ENCODE results near the gene TNNT2. TPM values are rescaled to one million over a fixed set of nuclear protein-coding genes. Genes with fewer than 3 reads are reported as not detected.

The TNNT2 gene
- total RNA-seq, 1 donor from 2014 or later: 1.9 TPM

DNA sequence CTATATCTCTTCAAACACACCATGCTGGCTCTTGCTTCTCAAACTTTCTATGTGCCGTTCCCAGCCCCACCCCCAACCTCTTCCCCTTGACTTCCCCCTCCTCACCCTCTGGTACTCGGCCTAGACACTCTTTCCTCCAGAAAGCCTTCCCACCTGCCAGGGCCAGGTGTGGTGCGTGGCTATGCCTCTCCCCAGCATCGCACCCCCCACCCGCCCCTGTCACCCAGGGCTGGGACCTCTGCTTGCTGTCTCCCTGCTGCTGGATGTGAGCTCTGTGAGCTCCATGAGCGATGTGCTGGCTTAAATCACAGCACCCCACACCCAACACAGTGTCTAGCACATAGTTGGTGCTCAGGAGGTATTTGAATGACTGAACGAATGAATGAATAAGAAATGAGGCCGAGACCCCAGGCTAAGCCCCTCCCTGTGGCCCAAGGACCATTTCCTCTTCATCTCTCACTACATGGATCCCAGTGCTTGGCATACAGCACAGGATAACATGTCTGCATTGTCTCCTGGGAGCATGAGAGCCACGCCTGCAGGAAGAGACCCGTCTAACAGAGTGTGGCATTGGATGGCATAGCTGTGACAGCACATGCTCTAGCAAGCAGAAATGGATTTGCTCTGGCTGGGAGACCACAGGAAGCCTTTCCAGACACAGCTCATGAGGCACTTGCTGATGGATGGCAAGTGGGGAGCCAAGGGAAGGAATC is 19.7 kb downstream of the TNNT2 start:
- H3K27me3 Mint-ChIP-seq: peaks cover 26% of the 10 kb centered on the region
- no peak overlapping the region for H3K27ac Mint-ChIP-seq
- H3K9me3 Mint-ChIP-seq (ENCODE audit: low read depth): no peaks in the 10 kb centered on the region
- H3K36me3 Mint-ChIP-seq (ENCODE audit: insufficient read depth): no peaks in the 10 kb centered on the region
- H3K4me1 Mint-ChIP-seq (ENCODE audit: low read depth): peaks cover 4% of the 10 kb centered on the region
- DNase-seq (ENCODE audit: low spot score, unreplicated experiment): no peak
- H3K4me3 Mint-ChIP-seq (ENCODE audit: low read depth): no peak overlapping the region
- TF ChIP-seq, protein P1, sequence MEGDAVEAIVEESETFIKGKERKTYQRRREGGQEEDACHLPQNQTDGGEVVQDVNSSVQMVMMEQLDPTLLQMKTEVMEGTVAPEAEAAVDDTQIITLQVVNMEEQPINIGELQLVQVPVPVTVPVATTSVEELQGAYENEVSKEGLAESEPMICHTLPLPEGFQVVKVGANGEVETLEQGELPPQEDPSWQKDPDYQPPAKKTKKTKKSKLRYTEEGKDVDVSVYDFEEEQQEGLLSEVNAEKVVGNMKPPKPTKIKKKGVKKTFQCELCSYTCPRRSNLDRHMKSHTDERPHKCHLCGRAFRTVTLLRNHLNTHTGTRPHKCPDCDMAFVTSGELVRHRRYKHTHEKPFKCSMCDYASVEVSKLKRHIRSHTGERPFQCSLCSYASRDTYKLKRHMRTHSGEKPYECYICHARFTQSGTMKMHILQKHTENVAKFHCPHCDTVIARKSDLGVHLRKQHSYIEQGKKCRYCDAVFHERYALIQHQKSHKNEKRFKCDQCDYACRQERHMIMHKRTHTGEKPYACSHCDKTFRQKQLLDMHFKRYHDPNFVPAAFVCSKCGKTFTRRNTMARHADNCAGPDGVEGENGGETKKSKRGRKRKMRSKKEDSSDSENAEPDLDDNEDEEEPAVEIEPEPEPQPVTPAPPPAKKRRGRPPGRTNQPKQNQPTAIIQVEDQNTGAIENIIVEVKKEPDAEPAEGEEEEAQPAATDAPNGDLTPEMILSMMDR (IDR thresholded peaks at IDR 0.05; ENCODE audit: unreplicated experiment): no peak

DNA sequence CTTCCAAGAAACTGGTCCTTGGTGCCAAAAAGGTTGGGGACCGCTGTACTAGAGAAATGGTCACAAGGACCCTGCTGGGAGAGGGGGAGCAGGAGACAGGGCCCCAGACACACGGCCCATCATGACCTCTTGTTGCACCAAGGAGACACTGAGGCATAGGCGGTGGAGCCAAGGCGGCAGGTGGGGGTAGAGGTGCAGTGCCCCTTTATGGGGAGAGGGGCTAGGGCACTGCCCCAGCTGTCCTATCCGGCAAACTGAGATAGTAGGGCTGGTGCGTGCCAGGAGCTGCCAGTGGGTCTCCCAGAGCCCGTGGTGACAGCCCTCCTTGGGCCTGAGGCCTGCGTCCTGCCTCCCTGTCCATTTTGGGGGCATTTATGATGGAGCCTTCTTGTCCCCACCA is 20.3 kb downstream of the TNNT2 start:
- Mint-ChIP-seq H3K4me3 (ENCODE audit: low read depth) (no peak overlapping the region), H3K36me3 (ENCODE audit: insufficient read depth) (no peaks in the 10 kb centered on the region), H3K27ac (no peak overlapping the region), H3K4me1 (ENCODE audit: low read depth) (peaks cover 4% of the 10 kb centered on the region), H3K9me3 (ENCODE audit: low read depth) (no peaks in the 10 kb centered on the region), H3K27me3 (peaks cover 22% of the 10 kb centered on the region)
- TF ChIP-seq, protein P1 (IDR thresholded peaks at IDR 0.05; ENCODE audit: unreplicated experiment): no peak
- no peak for DNase-seq (ENCODE audit: low spot score, unreplicated experiment)

DNA sequence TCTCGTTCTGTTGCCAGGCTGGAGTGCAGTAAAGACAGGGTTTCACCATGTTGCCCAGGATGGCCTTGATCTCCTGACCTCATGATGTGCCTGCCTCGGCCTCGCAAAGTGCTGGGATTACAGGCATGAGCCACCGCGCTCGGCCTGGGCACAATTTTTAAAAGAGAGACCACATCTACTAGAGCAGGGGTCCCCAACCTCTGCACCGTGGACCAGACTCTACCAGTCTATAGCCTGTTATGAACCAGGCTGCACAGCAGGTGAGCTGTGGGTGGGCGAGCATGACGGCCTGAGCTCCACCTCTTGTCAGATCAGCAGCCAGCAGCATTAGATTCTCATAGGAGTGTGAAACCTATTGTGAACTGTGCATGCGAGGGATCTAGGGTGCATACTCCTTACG is 20.8 kb downstream of the TNNT2 start:
- Mint-ChIP-seq H3K36me3 (ENCODE audit: insufficient read depth) (no peaks in the 10 kb centered on the region), H3K9me3 (ENCODE audit: low read depth) (no peaks in the 10 kb centered on the region), H3K27ac (no peak overlapping the region), H3K27me3 (peaks cover 22% of the 10 kb centered on the region), H3K4me1 (ENCODE audit: low read depth) (peaks cover 4% of the 10 kb centered on the region), H3K4me3 (ENCODE audit: low read depth) (no peak overlapping the region)
- no peak for DNase-seq (ENCODE audit: low spot score, unreplicated experiment)
- TF ChIP-seq, protein P1 (IDR thresholded peaks at IDR 0.05; ENCODE audit: unreplicated experiment): no peak

GRCh38 chr1:201356236-201356635 is 21.2 kb downstream of the TNNT2 start:
- Mint-ChIP-seq H3K4me3 (ENCODE audit: low read depth) (no peak overlapping the region), H3K27ac (no peak overlapping the region), H3K9me3 (ENCODE audit: low read depth) (no peaks in the 10 kb centered on the region), H3K4me1 (ENCODE audit: low read depth) (peaks cover 4% of the 10 kb centered on the region), H3K27me3 (peaks cover 25% of the 10 kb centered on the region), H3K36me3 (ENCODE audit: insufficient read depth) (no peaks in the 10 kb centered on the region)
- TF ChIP-seq, protein P1 (IDR thresholded peaks at IDR 0.05; ENCODE audit: unreplicated experiment): no peak
- no peak for DNase-seq (ENCODE audit: low spot score, unreplicated experiment)

- Mint-ChIP-seq H3K4me3 (ENCODE audit: low read depth) (no peak overlapping the region), H3K4me1 (ENCODE audit: low read depth) (peaks cover 4% of the 10 kb centered on the region), H3K36me3 (ENCODE audit: insufficient read depth) (no peaks in the 10 kb centered on the region), H3K9me3 (ENCODE audit: low read depth) (no peaks in the 10 kb centered on the region), H3K27me3 (peaks cover 30% of the 10 kb centered on the region), H3K27ac (no peak overlapping the region)
- no peak for DNase-seq (ENCODE audit: low spot score, unreplicated experiment)
- TF ChIP-seq, protein P1 (IDR thresholded peaks at IDR 0.05; ENCODE audit: unreplicated experiment): no peak
These were observed 22.0 kb downstream of the TNNT2 start for GRCh38 chr1:201355471-201355870.

All from progenitor cell of endocrine pancreas (in vitro differentiated cells).